NCI-H2107 (cell line): ENCODE data around the gene GID8.

Source experiments
- DNase-seq: peaks from one replicate; lab custom pipeline; 2025; lab: John Stamatoyannopoulos, UW

GID8 gene

GRCh38 chr20:62943396-62943795 is 5.4 kb downstream of the GID8 start:
- no peak for DNase-seq

- no peak for DNase-seq
These were observed 6.2 kb downstream of the GID8 start for GRCh38 chr20:62944184-62944583.

- DNase-seq, result no peak
These were observed 6.8 kb downstream of the GID8 start for GRCh38 chr20:62944746-62945145.

- no peak for DNase-seq
These were observed 7.9 kb downstream of the GID8 start for GRCh38 chr20:62945771-62946339.

- no peak for DNase-seq
These were observed 9.0 kb downstream of the GID8 start for GRCh38 chr20:62946918-62947317.

- DNase-seq, result no peak
These were observed 9.8 kb downstream of the GID8 start for GRCh38 chr20:62947532-62948300.

- DNase-seq, result no peak
These were observed 11.3 kb downstream of the GID8 start for GRCh38 chr20:62949153-62949821.

- DNase-seq, result no peak
These were observed 12.0 kb downstream of the GID8 start for GRCh38 chr20:62949962-62950361.

GRCh38 chr20:62950741-62951140 is 12.8 kb downstream of the GID8 start:
- no peak for DNase-seq

GRCh38 chr20:62951143-62951895 is 13.4 kb downstream of the GID8 start:
- DNase-seq, result no peak

- DNase-seq, result no peak
These were observed 14.0 kb downstream of the GID8 start for GRCh38 chr20:62951896-62952372.

- DNase-seq, result no peak
These were observed 14.5 kb downstream of the GID8 start, which contains the start of gene SLC17A9 for GRCh38 chr20:62952373-62952967. SLC17A9 (plus strand) TSS chr20:62952709; CDS start chr20:62952831, 122 bp downstream.

GRCh38 chr20:62952968-62953838 is 15.3 kb downstream of the GID8 start:
- DNase-seq, result no peak

- peak; percentile 28 for DNase-seq
These were observed 16.1 kb downstream of the GID8 start for GRCh38 chr20:62953839-62954703.

- no peak for DNase-seq
These were observed 17.8 kb downstream of the GID8 start for GRCh38 chr20:62955519-62956386.

GRCh38 chr20:62956387-62957135 is 18.6 kb downstream of the GID8 start:
- no peak for DNase-seq

- DNase-seq, result no peak
These were observed 19.5 kb downstream of the GID8 start for GRCh38 chr20:62957136-62958117.
